CD8-positive, alpha-beta memory T cell (primary cell): ENCODE data around the gene PLA2G4A. TPM values are rescaled to one million over a fixed set of nuclear protein-coding genes. Genes with fewer than 3 reads are reported as not detected.

ENCODE experiments used
- CTCF ChIA-PET: fragments of 350-600 bp; sonication (Branson Sonifier 250); formaldehyde crosslinking; loops from one replicate; lab custom pipeline; 2021; ENCODE audit warnings: antibody characterized with exemption; lab: Charles Lee
- POLR2A ChIA-PET: fragments of 350-600 bp; sonication (Branson Sonifier 250); formaldehyde crosslinking; loops from one replicate; lab custom pipeline; 2021; ENCODE audit warnings: antibody characterized with exemption; lab: Charles Lee
- DNase-seq, 5 donors: peaks; one replicate each; pipeline versions ENCODE4 v3.0.0 to v3.0.0-alpha.2; 2020 to 2022; ENCODE audit warnings: mixed read lengths in 1 of 5
- H3K27ac ChIP-seq: one replicate; pipeline ENCODE4 v1.7.0; 2013; ENCODE audit warnings: low read depth, mild to moderate bottlenecking, low read length, moderate library complexity
- H3K27me3 ChIP-seq: 2 replicates; pipeline ENCODE4 v1.7.0; 2013; ENCODE audit warnings: low read length, mild to moderate bottlenecking; ENCODE audit not compliant: insufficient read depth, poor library complexity, severe bottlenecking
- H3K36me3 ChIP-seq: 2 replicates; pipeline ENCODE4 v1.7.0; 2013; ENCODE audit warnings: mild to moderate bottlenecking, low read length, moderate library complexity; ENCODE audit not compliant: insufficient read depth
- H3K4me1 ChIP-seq: 2 replicates; pipeline ENCODE4 v1.7.0; 2013; ENCODE audit warnings: mild to moderate bottlenecking, low read length, moderate library complexity; ENCODE audit not compliant: insufficient read depth
- H3K4me3 ChIP-seq: 2 replicates; pipeline ENCODE4 v1.7.0; 2013; ENCODE audit warnings: mild to moderate bottlenecking, low read length
- H3K9me3 ChIP-seq: 2 replicates; pipeline ENCODE4 v1.7.0; 2013; ENCODE audit warnings: mild to moderate bottlenecking, low read length
- H3K27ac Mint-ChIP-seq, 8 donors: one replicate each; pipeline ENCODE4 v1.8.0; 2020 to 2021; ENCODE audit warnings: mixed read lengths in 8 of 8, mild to moderate bottlenecking in 6 of 8, inconsistent platforms in 3 of 8, moderate library complexity in 3 of 8
- H3K27me3 Mint-ChIP-seq, 2 donors: one replicate each; pipeline ENCODE4 v1.8.0; 2020 to 2021; ENCODE audit warnings: mixed read lengths in 2 of 2, mild to moderate bottlenecking in 1 of 2, moderate library complexity in 1 of 2
- H3K36me3 Mint-ChIP-seq, 3 donors: one replicate each; pipeline ENCODE4 v1.8.0; 2020 to 2021; ENCODE audit warnings: mixed read lengths in 3 of 3, inconsistent platforms in 1 of 3, mild to moderate bottlenecking in 1 of 3
- H3K4me1 Mint-ChIP-seq, 3 donors: one replicate each; pipeline ENCODE4 v1.8.0; 2020 to 2021; ENCODE audit warnings: mixed read lengths in 3 of 3, inconsistent platforms in 1 of 3, mild to moderate bottlenecking in 1 of 3
- H3K4me3 Mint-ChIP-seq, 7 donors: one replicate each; pipeline ENCODE4 v1.8.0; 2020 to 2021; ENCODE audit warnings: mixed read lengths in 7 of 7, mild to moderate bottlenecking in 6 of 7, moderate library complexity in 4 of 7, inconsistent platforms in 2 of 7
- H3K9me3 Mint-ChIP-seq, 5 donors: one replicate each; pipeline ENCODE4 v1.8.0; 2020 to 2022; ENCODE audit warnings: mixed read lengths in 5 of 5, mild to moderate bottlenecking in 3 of 5, moderate library complexity in 2 of 5, inconsistent platforms in 1 of 5
- polyA plus RNA-seq: library from polyadenylated mRNA; unstranded; fragments of 300-500 nt; fragmentation: Illumina TruSeq; gene quantifications from one replicate; pipeline ENCODE4 v1.2.3, GENCODE V29; 2021
- total RNA-seq, 2 experiments: library from RNA; stranded (reverse); gene quantifications; one replicate each; pipeline ENCODE4 v1.2.3, GENCODE V29; 2021

The PLA2G4A gene
- total and polyA plus RNA-seq, 3 experiments from 2014 or later, result 1.1 to 1.5 TPM; not detected in 1

DNA sequence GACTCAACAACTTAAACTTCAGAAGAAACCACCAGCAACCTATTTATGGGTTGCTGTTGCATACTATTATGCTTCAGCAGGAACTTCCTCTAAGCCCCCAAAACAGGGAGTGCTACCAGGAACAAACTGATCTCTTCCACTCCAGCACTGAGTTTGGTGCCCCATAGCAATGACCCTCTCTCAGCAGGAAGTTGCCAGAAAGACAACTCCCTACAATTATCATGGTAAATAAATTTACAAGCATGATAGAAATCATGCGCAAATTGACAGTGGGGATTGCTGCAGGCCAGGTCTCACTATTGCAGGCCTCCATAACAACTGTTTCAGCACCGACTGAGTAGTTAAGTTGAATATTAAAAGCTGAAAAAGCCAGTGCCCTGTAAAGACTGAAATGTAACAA lies 180.6 kb downstream of the PLA2G4A start:
- CTCF ChIA-PET, result no interaction called here
- H3K4me1 Mint-ChIP-seq, result no peaks in the 10 kb centered on the region
- H3K9me3 ChIP-seq, result no peaks in the 10 kb centered on the region
- no peak overlapping the region for H3K4me3 Mint-ChIP-seq
- no peaks in the 10 kb centered on the region for H3K36me3 ChIP-seq
- no peaks in the 10 kb centered on the region for H3K27me3 Mint-ChIP-seq
- H3K9me3 Mint-ChIP-seq, result peaks cover 0 to 19% (median 9%) of the 10 kb centered on the region in 5 donors
- DNase-seq, result no peak
- H3K4me1 ChIP-seq, result no peaks in the 10 kb centered on the region
- no peak overlapping the region for H3K27ac ChIP-seq
- no peak overlapping the region for H3K4me3 ChIP-seq
- H3K27ac Mint-ChIP-seq, result no peak overlapping the region
- H3K27me3 ChIP-seq, result no peaks in the 10 kb centered on the region
- POLR2A ChIA-PET, result no interaction called here
- H3K36me3 Mint-ChIP-seq, result no peaks in the 10 kb centered on the region

GRCh38 chr1:187010571-187011309 lies 182.0 kb downstream of the PLA2G4A start:
- no peaks in the 10 kb centered on the region for H3K4me1 Mint-ChIP-seq

DNA sequence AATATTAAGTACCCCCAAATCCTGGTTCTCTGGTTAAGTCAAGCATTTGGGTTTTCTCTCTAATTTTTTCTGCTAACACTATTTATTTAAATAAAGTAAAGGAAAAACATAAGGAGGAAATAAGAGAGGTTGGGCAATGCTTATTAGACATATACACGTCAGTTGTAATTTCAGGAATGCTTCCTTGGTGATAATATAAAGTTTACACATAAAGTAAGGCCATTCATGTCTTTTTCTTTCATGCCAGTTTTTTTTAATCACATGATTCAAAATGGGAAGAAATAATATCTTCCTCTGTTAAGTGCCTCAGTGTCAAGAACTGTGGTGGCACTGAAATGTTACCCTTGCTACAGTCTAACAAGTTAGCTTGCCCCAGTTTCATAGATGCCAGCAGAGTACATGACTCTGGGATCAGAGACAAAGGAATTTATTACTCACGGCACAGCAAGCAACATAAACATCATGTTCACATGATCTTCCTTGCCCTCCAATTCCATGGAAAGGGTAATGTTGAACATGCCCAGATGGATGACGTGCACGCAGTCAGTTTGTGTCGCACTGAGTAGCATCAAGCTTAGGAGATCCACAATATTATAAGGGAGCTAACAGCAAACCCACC lies 184.9 kb downstream of the PLA2G4A start:
- no peak overlapping the region for H3K4me3 ChIP-seq
- no peaks in the 10 kb centered on the region for H3K36me3 Mint-ChIP-seq
- H3K27me3 Mint-ChIP-seq, result no peaks in the 10 kb centered on the region
- DNase-seq, result no peak
- H3K4me3 Mint-ChIP-seq, result no peak overlapping the region
- no peaks in the 10 kb centered on the region for H3K4me1 Mint-ChIP-seq
- no peak overlapping the region for H3K27ac Mint-ChIP-seq
- ChIA-PET CTCF (no interaction called here), POLR2A (no interaction called here)
- no peaks in the 10 kb centered on the region for H3K9me3 ChIP-seq
- no peaks in the 10 kb centered on the region for H3K36me3 ChIP-seq
- no peaks in the 10 kb centered on the region for H3K4me1 ChIP-seq
- no peak overlapping the region for H3K27ac ChIP-seq
- no peaks in the 10 kb centered on the region for H3K27me3 ChIP-seq
- H3K9me3 Mint-ChIP-seq, result peaks cover 0 to 12% (median 3%) of the 10 kb centered on the region in 5 donors

More at GRCh38 chr1:187010571-187011309, 182.0 kb downstream of the PLA2G4A start:
- Mint-ChIP-seq H3K27me3 (no peaks in the 10 kb centered on the region), H3K4me3 (no peak overlapping the region), H3K9me3 (peaks cover 0 to 21% (median 9%) of the 10 kb centered on the region in 5 donors), H3K36me3 (no peaks in the 10 kb centered on the region), H3K27ac (no peak overlapping the region)
- H3K27me3 ChIP-seq, result no peaks in the 10 kb centered on the region
- H3K9me3 ChIP-seq, result no peaks in the 10 kb centered on the region
- CTCF ChIA-PET, result no interaction called here
- no peak overlapping the region for H3K27ac ChIP-seq
- no peak overlapping the region for H3K4me3 ChIP-seq
- H3K4me1 ChIP-seq, result no peaks in the 10 kb centered on the region
- POLR2A ChIA-PET, result no interaction called here
- no peak for DNase-seq
- H3K36me3 ChIP-seq, result no peaks in the 10 kb centered on the region

DNA sequence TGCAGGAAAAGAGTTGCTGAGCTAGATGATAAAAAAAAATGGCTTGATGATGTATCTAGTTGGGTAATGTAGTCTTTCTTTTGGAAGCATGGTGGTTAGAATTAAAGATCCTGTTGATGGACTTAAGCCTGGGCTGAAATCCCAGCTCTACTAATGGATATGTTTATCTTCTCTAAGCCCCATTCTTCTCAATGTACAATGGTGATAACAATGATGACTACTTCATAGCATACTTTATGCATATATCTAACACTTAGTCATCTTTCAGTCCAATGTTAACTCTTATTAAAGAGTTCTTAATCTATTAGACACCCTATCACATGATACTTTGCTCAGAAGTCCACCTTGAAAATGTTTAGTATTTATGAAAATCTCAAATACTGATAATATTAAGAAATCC lies 189.5 kb downstream of the PLA2G4A start:
- CTCF ChIA-PET, result no interaction called here
- Mint-ChIP-seq H3K4me1 (no peaks in the 10 kb centered on the region), H3K27ac (no peak overlapping the region), H3K36me3 (no peaks in the 10 kb centered on the region), H3K27me3 (no peaks in the 10 kb centered on the region), H3K4me3 (no peak overlapping the region), H3K9me3 (peaks cover 0 to 10% (median 5%) of the 10 kb centered on the region in 5 donors)
- POLR2A ChIA-PET, result no interaction called here
- Histone ChIP-seq H3K4me3 (no peak overlapping the region), H3K27ac (no peak overlapping the region), H3K4me1 (no peaks in the 10 kb centered on the region), H3K9me3 (no peaks in the 10 kb centered on the region), H3K27me3 (no peaks in the 10 kb centered on the region), H3K36me3 (no peaks in the 10 kb centered on the region)
- no peak for DNase-seq

DNA sequence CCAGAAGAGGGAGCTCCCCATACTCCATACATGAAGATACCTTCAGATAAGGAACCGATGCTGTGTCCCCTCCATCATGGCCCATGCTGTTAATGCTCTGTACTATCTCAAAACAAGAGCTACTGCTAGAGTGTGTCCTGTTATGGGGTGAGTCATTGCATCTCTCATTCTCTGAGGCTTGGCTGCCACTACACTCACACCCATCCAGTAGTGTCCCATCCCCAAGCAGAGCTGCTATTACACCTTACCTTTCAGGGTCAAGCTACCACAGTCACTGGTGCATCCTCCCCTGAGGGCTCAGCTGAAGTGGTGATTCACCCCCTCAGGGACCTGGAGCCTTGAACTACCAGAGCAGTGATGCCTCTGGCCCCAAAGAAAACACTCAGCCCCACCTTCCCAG lies 198.5 kb downstream of the PLA2G4A start:
- H3K4me1 Mint-ChIP-seq, result no peaks in the 10 kb centered on the region
- no peak for DNase-seq
- ChIA-PET CTCF (no interaction called here), POLR2A (no interaction called here)
- no peaks in the 10 kb centered on the region for H3K27me3 Mint-ChIP-seq
- Histone ChIP-seq H3K4me1 (no peaks in the 10 kb centered on the region), H3K9me3 (no peaks in the 10 kb centered on the region), H3K36me3 (no peaks in the 10 kb centered on the region), H3K27ac (no peak overlapping the region), H3K4me3 (no peak overlapping the region), H3K27me3 (no peaks in the 10 kb centered on the region)
- no peak overlapping the region for H3K27ac Mint-ChIP-seq
- H3K4me3 Mint-ChIP-seq, result no peak overlapping the region
- peaks cover 3 to 21% (median 15%) of the 10 kb centered on the region in 5 donors for H3K9me3 Mint-ChIP-seq
- H3K36me3 Mint-ChIP-seq, result no peaks in the 10 kb centered on the region

DNA sequence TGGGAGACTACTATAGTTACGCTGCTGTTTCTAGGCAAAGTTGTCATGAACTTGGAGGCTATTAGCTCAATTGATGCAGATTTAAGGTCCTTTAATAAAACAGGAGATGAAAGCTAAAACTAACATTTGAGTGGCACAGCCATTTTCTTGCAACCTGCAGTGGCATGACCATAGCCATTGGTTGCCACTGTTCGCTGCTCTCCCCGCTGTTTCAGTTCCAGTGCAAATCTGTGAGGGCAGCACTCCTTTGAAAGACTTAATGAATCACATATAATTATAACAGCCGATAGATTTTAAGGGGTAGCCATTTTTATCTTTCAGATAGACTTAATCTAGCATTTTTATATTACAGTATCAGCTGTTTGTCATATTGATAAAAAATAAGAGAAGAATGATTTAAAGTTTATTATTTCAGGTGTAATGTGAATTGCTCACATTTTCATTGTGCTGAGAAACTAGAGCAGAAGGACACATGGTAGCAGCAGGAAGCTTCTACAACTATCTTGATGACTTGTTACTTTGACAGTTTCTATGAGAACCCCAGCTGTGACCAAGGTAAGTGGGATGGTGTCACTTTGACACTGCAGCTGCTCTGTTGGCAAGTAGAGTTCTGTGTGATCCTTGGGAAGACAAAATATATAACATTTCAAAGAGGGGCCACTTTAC lies 203.7 kb downstream of the PLA2G4A start:
- H3K27me3 ChIP-seq, result no peaks in the 10 kb centered on the region
- CTCF ChIA-PET, result no interaction called here
- no peaks in the 10 kb centered on the region for H3K4me1 ChIP-seq
- POLR2A ChIA-PET, result no interaction called here
- peaks cover 3 to 22% (median 15%) of the 10 kb centered on the region in 5 donors for H3K9me3 Mint-ChIP-seq
- no peaks in the 10 kb centered on the region for H3K9me3 ChIP-seq
- H3K27ac ChIP-seq, result no peak overlapping the region
- H3K36me3 Mint-ChIP-seq, result no peaks in the 10 kb centered on the region
- no peaks in the 10 kb centered on the region for H3K4me1 Mint-ChIP-seq
- no peak overlapping the region for H3K27ac Mint-ChIP-seq
- no peak for DNase-seq
- no peak overlapping the region for H3K4me3 ChIP-seq
- no peak overlapping the region for H3K4me3 Mint-ChIP-seq
- H3K36me3 ChIP-seq, result no peaks in the 10 kb centered on the region
- peaks cover 0 to 1% of the 10 kb centered on the region in 2 donors for H3K27me3 Mint-ChIP-seq

DNA sequence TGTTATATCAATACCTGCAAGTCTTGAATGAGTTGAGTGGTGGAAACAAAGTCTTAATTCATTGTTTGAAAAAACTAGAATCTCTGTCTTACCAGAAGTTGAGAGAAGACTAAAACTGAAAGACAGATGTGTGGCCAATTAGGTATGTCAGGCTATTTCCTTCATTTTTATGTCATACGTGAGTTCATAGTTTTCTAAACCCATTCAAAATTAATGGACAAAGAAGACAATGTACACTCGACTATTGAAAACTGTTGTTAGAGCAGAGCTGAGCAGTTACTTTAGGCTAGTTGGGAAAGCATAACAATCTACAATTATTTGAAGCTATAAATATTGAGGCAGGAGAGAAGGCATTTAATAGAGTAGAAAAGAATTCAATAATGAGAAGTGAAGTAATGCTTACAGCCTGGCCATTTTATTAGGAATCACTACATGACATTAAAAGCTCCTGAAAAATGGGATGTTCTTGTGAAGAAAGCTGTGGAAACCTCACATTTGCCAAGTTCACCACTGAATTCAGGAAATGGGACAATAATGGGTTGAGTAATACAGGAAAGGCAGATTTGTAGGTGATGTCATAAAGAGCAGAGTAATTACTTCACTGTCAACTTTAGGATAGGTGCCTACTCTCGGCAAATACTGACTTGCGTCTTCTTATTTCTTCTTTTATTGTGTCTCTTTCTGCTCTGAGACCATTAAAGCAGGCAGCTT lies 204.4 kb downstream of the PLA2G4A start:
- H3K4me1 ChIP-seq, result no peaks in the 10 kb centered on the region
- Mint-ChIP-seq H3K9me3 (peaks cover 3 to 18% (median 12%) of the 10 kb centered on the region in 5 donors), H3K4me1 (no peaks in the 10 kb centered on the region), H3K27me3 (peaks cover 0 to 1% of the 10 kb centered on the region in 2 donors), H3K4me3 (no peak overlapping the region), H3K27ac (no peak overlapping the region), H3K36me3 (no peaks in the 10 kb centered on the region)
- H3K27me3 ChIP-seq, result no peaks in the 10 kb centered on the region
- no peak overlapping the region for H3K4me3 ChIP-seq
- no peak overlapping the region for H3K27ac ChIP-seq
- no peaks in the 10 kb centered on the region for H3K9me3 ChIP-seq
- DNase-seq, result no peak
- H3K36me3 ChIP-seq, result no peaks in the 10 kb centered on the region
- CTCF ChIA-PET, result no interaction called here
- POLR2A ChIA-PET, result no interaction called here
